Thyroid gland (tissue), 4 donors: ENCODE results near the gene PPIL4.

Source experiments
- CTCF ChIP-seq, 6 experiments: fragments of 200-600 bp in 3 of 6; fragments of 450-650 bp in 3 of 6; sonication (generic) in 3 of 6; IDR thresholded peaks; one replicate each; pipeline ENCODE4 v1.5.1; 2016 to 2019; ENCODE audit warnings: antibody characterized with exemption in 6 of 6, mild to moderate bottlenecking in 2 of 6, inconsistent platforms in 1 of 6, moderate library complexity in 1 of 6
- POLR2A ChIP-seq, 2 donors: fragments of 450-650 bp; IDR thresholded peaks; one replicate each; pipeline ENCODE4 v1.6.1; 2017; ENCODE audit warnings: antibody characterized with exemption in 2 of 2, mild to moderate bottlenecking in 2 of 2, moderate library complexity in 1 of 2

- TF ChIP-seq CTCF (IDR thresholded peaks at IDR 0.05) = no peak
- no peak for TF ChIP-seq POLR2A (IDR thresholded peaks at IDR 0.05)
Observed at GRCh38 chr6:149497365-149497764, 48.5 kb downstream of the PPIL4 start.
